ENCODE measurements around the gene ZNF615. TPM values are rescaled to one million over a fixed set of nuclear protein-coding genes. Genes with fewer than 3 reads are reported as not detected.
"Not testable (repeated sequence)": the region's sequence is repeated elsewhere in the genome, so short reads cannot be mapped to it uniquely, and the experiment has no call there.

ZNF615 gene
- polyA plus RNA-seq (2012; ENCODE audit: insufficient read depth, insufficient read length) = not detected

DNA sequence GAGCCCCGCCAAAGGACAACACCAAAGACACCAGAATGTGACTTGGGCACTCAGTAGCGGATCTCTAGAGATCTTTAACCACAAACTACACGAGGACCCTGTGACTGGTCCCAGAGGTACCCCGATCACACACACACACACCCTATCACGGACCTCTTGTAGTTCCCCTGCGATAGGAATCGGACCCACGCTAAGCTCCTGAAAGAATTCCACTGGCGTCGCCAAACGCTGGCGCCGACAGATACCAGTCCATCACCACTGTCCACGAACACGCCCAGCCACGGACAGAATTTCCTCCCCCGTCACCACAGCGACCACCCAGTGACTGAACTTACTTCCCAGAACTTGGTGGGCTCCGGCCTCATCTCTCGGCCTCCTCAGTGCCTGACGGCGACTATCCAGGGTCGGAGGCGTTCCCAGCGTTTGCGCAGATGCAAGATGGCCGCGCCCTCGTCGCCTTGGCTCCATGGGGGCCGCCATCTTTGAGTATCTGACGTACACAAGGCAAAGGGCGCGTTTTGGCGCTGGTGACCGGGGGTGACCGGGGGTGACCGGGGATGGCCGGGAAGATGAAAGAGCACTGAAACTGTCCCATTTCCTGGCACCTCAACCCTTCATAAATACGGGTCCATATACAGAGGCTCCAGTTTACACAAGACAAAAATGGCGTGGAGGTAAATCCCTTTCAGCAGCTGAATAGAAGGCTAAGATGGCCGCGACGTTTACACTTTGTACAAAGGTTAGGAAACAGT lies at the start of gene ZNF615:
TSS of gene ZNF615 (minus strand) at position 406 of the 752 bp plus-strand sequence. CDS start 4,500 bp downstream, outside the sequence.
- DNase-seq (ENCODE audit: low read depth, low spot score) = no peak
- no peak within 1 kb of the TSS for H3K4me3 ChIP-seq (ENCODE audit: low read length)

DNA sequence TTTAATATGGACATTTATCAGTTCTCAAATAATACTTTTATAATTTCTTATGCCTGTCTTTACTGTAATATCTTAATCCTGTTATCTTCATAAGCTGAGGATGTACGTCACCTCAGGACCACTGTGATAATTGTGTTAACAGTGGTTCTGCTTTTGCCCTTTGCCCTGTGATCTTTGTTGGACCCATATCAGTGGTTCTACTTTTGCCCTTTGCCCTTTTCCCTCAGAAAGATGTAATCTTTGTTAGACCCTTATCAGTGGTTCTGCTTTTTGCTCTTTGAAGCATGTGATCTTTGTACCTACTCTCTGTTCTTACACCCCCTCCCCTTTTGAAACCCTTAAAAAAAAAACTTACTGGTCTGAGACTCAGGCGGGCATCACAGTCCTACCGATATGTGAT lies 48.5 kb upstream of the ZNF615 start:
- not testable (repeated sequence) for DNase-seq (ENCODE audit: low read depth, low spot score); H3K4me3 ChIP-seq (ENCODE audit: low read length)

DNA sequence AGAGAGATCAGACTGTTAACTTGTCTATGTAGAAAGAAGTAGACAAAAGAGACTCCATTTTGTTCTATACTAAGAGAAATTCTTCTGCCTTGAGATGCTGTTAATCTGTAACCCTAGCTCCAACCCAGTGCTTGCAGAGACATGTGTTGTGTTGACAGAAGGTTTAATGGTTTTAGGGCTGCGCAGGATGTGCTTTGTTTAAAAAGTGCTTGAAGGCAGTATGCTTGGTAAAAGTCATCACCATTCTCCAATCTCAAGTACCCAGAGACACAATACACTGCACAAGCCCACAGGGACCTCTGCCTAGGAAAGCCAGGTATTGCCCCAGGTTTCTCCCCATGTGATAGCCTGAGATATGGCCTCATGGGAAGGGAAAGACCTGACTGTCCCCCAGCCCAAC lies 43.7 kb upstream of the ZNF615 start:
- H3K4me3 ChIP-seq (ENCODE audit: low read length); DNase-seq (ENCODE audit: low read depth, low spot score): not testable (repeated sequence)

DNA sequence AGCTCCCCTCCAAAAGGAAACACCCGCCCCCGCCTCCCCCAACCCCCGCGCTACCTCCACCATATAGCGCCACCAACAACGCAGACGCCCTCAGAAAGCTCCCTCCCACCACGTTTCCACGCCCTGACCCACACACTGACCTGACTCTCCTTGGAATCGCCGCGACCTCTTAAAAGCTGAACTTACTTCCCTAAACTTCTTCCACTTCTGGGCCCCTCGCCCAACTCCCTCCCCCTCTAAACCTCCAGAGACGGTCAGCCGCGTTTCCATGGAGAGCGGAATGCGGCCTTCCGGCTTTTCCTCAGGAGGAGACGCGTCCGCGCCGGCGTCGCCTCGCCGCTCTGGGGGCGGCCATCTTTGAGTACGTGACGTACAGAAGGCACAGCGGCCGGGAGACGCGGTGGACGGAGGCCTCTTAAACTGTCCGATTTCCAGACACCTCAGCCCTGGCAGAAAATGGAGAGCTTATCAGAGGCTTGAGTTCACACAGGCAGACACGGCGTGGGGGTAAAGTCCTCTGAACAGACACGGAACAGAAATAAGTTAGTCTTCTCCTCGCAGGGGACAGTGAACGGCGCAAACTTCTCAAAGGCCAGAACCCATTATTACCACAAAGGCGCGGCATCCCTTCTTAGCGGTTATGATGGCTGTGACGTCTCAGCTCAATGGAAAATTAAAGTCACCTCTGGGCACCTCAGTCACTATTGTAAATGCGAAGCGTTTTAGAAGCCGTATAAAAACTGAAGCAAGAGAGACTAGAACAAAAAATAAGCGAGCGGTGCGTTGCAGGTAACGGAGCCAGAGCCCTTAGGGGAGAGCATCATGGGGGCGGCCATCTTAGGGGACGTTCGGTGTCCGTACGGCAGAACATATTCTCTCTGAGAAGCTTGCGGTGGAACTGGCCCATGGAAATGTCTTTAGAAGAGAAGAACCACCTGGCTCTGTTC lies 40.8 kb upstream of the ZNF615 start, which contains the start of gene ZNF432:
TSS of gene ZNF432 (minus strand) at position 284 of the 947 bp plus-strand sequence. CDS start 1,970 bp downstream, outside the sequence.
- DNase-seq (ENCODE audit: low read depth, low spot score) = no peak
- no peak within 1 kb of the TSS for H3K4me3 ChIP-seq (ENCODE audit: low read length)

DNA sequence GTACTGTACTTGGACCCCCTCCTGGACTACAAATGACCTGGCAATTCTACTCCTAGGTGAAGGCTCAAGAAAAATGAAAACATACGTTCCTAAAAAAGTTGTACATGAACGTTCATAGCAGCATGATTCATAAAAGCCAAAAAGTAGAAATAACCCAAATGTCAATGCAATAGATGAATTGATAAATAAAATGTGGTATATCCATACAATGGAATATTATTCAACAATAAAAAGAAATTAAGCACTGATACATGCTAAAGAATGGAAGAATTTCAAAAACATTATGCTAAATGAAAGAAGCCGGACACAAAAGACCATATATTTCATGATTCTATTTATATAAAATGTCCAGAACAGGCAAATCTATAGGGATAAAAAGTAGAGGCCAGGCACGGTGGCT lies 31.2 kb upstream of the ZNF615 start:
- no peak for DNase-seq (ENCODE audit: low read depth, low spot score)
- no peak overlapping the region for H3K4me3 ChIP-seq (ENCODE audit: low read length)

DNA sequence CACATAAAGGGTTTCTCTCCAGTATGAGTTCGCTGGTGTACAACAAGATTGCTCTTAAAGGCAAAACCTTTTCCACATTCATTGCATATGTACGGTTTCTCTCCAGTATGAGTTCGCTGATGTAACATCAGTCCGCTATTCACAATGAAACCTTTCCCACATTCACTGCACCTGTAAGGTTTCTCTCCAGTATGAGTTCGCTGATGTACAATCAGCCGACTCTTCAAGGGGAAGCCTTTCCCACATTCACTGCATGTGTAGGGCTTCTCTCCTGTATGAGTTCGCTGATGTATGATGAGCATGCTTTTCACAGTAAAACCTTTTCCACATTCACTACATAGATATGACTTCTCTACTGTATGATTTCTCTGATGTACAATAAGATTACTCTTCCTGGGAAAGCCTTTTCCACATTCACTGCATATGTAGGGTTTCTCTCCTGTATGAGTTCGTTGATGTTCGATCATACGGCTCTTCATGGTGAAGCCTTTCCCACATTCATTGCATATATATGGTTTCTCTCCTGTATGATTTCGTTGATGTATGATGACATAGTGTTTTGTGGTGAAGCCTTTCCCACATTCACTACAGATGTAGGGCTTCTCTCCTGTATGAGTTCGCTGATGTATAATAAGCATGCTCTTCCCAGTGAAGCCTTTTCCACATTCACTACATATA lies 26.2 kb upstream of the ZNF615 start:
- DNase-seq (ENCODE audit: low read depth, low spot score) = no peak
- no peak overlapping the region for H3K4me3 ChIP-seq (ENCODE audit: low read length)

DNA sequence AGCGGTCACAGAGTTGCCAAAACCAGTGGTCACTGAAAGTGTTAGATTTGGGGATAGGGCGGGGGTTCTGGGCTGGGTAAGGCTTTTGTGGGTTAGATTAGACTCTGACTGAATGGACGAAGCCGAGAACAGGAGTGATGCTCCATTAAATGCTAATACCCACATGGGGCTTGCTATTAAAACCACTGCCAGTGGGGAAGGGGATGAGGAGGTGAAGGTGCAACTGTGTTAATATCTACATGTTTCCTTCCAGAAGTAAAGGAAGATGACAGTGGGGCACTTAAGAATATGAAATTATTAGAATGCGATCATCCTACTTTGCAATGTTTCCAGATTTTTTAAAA lies 20.7 kb upstream of the ZNF615 start:
- no peak for DNase-seq (ENCODE audit: low read depth, low spot score)
- peak overlapping the region; percentile 77 for H3K4me3 ChIP-seq (ENCODE audit: low read length)

DNA sequence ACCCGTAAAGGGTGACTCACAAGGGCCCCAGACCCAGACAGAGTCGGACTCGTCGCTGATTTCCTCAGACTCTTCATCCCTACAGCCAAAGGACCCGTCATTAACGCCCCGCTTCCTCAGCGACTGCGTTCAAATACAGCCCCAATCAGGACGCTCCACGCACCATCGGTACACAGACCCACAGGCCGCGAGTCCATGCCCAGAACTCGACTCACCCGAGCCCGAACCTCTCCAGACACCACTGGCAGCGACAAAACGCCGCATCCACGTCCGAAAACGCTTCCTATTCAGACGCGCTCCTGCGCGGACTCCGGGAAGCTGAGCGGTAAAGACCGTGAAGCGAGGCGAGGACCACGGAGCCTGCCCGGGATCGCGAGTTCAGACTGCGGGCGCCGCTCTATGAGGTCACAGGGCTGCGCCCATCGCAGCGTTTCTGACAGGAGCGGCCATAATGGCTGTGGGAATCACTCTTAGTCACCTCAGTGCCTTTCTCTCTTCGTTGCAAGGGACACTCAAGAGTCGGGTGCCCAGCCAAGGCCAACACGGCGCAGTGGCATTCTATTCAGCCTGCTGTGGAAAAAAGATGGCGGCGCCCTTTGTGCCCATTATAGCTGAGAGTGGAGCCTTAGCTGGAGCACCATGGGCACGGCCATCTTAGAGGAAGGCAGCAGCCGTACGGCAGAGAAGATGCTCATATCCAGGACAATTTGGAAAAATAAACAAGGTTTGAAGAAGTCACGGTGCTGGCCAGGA lies 20.2 kb upstream of the ZNF615 start, which contains the start of gene ZNF614:
TSS of gene ZNF614 (minus strand) at position 353 of the 753 bp plus-strand sequence. CDS start 2,634 bp downstream, outside the sequence.
- H3K4me3 ChIP-seq (ENCODE audit: low read length) = peak within 1 kb of the TSS; percentile 77
- peak; percentile 67 for DNase-seq (ENCODE audit: low read depth, low spot score)

DNA sequence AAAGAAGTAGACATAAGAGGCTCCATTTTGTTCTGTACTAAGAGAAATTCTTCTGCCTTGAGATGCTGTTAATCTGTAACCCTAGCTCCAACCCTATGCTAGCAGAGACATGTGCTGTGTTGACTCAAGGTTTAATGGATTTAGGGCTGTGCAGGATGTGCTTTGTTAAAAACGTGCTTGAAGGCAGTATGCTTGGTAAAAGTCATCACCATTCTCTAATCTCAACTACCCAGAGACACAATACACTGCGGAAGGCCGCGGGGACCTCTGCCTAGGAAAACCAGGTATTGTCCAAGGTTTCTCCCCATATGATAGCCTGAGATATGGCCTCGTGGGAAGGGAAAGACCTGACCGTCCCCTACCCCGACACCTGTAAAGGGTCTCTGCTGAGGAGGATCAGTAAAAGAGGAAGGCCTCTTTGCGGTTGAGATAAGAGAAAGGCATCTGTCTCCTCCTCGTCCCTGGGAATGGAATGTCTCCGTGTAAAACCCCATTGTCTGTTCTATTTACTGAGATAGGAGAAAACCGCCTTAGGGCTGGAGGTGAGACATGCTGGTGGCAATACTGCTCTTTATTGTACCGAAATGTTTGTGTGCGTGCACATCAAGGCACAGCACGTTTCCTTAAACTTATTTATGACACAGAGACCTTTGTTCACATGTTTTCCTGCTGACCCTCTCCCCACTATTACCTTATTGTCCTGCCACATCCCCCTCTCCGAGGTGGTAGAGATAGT lies 18.4 kb upstream of the ZNF615 start:
- not testable (repeated sequence) for H3K4me3 ChIP-seq (ENCODE audit: low read length); DNase-seq (ENCODE audit: low read depth, low spot score)

DNA sequence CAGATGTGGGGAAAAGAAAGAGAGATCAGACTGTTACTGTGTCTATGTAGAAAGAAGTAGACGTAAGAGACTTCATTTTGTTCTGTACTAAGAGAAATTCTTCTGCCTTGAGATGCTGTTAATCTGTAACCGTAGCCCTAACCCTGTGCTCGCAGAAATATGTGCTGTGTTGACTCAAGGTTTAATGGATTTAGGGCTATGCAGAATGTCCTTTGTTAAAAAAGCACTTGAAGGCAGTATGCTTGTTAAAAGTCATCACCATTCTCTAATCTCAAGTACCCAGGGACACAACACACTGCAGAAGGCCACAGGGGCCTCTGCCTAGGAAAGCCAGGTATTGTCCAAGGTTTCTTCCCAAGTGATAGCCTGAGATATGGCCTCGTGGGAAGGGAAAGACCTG lies 16.5 kb upstream of the ZNF615 start:
- H3K4me3 ChIP-seq (ENCODE audit: low read length) = not testable (repeated sequence)

DNA sequence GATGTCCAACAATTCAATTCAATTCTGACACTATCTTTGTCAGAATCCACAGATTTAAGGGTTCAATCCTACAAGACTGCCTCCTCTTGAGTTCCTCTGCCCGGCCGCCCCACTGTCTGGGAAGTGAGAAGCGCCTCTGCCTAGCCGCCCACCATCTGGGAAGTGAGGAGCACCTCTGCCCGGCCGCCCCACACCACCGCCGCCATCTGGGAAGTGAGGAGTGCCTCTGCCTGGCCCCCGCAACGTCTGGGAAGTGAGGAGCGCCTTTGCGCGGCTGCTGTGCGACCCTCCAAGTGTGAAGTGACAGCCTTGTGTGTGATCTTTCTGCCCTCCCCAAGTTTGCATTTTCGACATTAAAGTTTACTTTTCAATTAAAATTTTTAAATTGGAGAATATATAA lies 14.2 kb upstream of the ZNF615 start:
- no peak overlapping the region for H3K4me3 ChIP-seq (ENCODE audit: low read length)
- DNase-seq (ENCODE audit: low read depth, low spot score) = no peak

More for the DNA sequence above, 16.5 kb upstream of the ZNF615 start:
- DNase-seq (ENCODE audit: low read depth, low spot score) = not testable (repeated sequence)

DNA sequence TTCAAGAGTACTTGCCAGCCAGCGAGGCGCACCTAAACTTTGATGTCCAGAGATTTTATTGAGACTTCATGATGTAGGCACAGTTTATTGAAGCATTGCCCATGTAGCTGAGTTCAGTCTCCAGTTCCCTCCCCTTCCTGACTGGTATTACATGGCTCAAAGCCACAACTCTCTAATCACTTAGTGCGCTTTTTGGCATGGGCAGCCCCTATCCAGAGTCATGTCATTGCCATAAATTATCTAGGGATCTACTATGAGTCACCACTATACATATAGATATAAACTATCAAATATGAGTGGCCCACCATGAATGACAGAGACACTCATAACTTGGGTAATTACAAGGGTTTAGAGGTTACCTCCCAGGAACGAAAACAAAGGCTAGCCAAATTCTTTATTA lies 12.5 kb upstream of the ZNF615 start:
- no peak for DNase-seq (ENCODE audit: low read depth, low spot score)
- H3K4me3 ChIP-seq (ENCODE audit: low read length) = no peak overlapping the region

DNA sequence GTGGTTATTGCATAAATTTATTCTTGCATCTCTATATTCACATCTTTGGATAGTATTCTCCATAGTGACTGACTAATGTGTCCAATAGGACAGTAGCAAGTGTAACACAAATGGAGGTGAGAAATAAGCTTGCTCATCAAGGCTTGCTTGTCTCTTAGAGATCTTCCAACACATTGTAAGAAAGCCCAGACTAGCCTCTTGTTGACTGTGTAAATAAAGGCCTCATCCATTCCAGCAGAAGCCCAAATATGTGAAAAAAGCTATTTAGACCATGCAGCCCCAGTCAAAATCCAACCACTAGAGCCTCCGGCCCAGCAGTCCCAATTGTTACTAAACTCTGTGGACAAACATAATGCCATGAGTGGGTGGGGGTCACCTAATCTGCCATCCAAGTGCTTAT lies 2.7 kb upstream of the ZNF615 start:
- no peak overlapping the region for H3K4me3 ChIP-seq (ENCODE audit: low read length)
- DNase-seq (ENCODE audit: low read depth, low spot score) = no peak

DNA sequence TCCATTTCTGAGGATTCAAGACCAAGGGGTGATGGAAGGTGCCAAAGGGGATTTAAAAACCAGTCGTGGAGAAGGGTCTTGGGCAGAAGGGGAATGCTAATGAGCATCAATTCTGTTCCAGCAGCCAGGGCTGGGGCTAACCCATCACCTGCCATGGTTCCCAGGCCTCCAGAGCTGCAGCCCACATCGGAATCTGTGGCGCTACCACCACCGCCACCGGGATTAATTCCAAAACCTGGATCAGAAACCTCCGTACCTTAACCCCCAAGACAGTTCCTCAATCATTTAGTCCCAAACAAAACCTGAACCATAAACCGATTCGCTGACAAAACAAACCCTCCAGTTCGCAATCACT lies 583 bp downstream of the ZNF615 start:
- DNase-seq (ENCODE audit: low read depth, low spot score) = no peak
- H3K4me3 ChIP-seq (ENCODE audit: low read length) = no peak overlapping the region

DNA sequence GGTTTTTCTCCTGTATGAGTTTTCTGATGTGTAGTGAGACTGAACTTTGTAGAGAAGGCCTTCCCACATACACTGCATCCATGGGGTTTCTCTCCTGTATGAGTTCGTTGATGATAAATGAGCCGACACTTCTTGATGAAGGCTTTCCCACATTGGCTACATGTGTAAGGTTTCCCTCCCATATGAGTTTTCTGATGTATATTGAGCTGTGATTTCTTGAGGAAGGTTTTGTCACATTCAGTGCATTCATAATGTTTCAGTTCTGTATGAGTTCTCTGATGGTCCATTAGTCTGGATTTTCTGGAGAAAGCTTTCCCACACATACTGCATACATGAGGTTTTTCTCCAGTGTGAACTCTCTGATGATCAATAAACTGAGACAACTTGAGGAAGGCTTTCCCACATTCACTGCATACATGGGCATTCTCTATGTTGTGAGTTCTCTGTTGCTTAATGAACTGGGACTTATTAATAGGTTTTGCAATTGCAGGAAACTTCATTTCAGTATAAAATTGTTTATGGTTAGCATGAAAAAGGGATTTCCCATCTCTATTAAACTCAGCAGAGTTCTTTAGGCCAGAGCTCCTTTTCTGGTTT lies 13.9 kb downstream of the ZNF615 start:
- no peak for DNase-seq (ENCODE audit: low read depth, low spot score)
- no peak overlapping the region for H3K4me3 ChIP-seq (ENCODE audit: low read length)

DNA sequence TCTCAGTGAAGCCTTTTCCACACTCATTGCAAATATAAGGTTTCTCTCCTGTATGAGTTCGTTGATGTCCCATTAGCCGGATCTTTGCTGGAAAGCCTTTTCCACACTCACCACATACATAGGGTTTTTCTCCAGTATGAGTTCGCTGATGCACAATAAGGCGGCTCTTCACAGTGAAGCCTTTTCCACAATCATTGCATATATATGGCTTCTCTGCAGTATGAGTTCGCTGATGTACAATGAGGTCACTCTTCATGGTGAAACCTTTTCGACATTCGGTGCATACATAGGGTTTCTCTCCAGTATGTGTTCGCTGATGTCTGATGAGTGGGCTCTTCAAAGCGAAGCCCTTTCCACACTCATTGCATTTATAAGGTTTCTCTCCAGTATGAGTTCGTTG lies 14.6 kb downstream of the ZNF615 start:
- no peak overlapping the region for H3K4me3 ChIP-seq (ENCODE audit: low read length)
- DNase-seq (ENCODE audit: low read depth, low spot score) = no peak

DNA sequence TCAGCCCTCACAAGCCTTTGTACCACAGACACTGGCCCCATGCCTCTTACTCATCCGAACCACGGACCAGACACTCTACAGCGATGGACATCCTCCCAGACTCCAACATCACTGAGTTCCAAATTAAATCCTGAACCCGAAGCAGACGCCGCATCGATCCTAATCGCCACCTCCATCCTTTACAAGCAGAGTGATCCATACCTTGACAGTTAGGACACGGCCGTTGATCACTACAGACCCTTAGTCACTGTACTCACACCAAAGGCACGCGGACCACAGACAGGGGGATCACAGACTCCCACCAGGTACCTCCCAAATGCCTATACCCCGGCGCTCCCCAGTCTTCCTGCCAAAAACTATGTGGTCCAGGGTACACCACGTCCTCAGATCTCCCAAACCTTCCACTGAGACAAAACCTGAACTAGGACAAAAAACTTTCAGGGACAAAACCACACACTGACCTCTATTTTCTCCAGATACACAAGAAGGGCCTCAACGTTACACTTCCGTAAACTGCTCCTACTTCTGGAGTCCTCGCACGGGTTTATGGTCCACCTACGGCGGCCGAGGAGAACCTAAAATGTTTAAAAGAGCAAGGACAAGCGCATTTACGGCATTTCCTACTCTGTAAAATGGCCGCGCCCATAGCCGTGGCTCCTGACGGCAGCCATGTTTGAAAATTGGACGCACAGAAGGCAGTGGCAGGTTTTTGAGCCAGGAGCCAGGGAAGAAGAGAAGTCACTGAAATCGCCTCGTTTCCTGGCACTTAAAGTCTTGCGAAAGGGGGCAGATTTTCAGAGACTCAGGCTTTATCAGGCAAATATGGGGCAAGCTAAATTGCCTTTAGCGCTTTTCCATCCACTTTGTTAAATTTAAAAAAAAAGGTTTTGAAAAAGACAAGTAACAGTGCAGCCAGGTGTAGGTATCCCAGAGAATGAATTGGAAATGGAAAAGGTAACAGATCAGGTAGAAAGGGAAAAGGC lies 21.4 kb downstream of the ZNF615 start, which contains the start of gene ZNF350:
TSS of gene ZNF350 (minus strand) at position 532 of the 983 bp plus-strand sequence. CDS start 12,480 bp downstream, outside the sequence.
- DNase-seq (ENCODE audit: low read depth, low spot score) = peak; percentile 55
- peak within 1 kb of the TSS; percentile 46 for H3K4me3 ChIP-seq (ENCODE audit: low read length)
